OCI-LY3 (cell line): Measurements from ENCODE around the gene GFRA1.

Source experiments
- H2AFZ ChIP-seq: fragments of 200-600, 300-600 bp; shearing (Covaris generic); 2 replicates; pipeline ENCODE4 v1.6.0; 2014; ENCODE audit warnings: antibody characterized with exemption, low read depth, low read length
- H3K27ac ChIP-seq: fragments of 200-600, 300-600 bp; sonication (generic); 2 replicates; pipeline ENCODE4 v1.5.1; 2014; ENCODE audit warnings: mild to moderate bottlenecking, low read length, moderate library complexity, mixed read lengths
- H3K27me3 ChIP-seq: fragments of 200-600, 300-600 bp; sonication (generic); 2 replicates; pipeline ENCODE4 v1.6.1; 2014; ENCODE audit warnings: low read depth, low read length, mixed read lengths
- H3K36me3 ChIP-seq: fragments of 200-600, 300-600 bp; sonication (generic); replicated peaks from 2 replicates; pipeline ENCODE3; 2014; ENCODE audit warnings: low read depth, low read length, mixed read lengths
- H3K4me1 ChIP-seq: fragments of 300-600, 200-600 bp; sonication (generic); 2 replicates; pipeline ENCODE4 v1.6.1; 2014; ENCODE audit warnings: low read length, mixed read lengths
- H3K4me2 ChIP-seq: fragments of 200-600, 300-600 bp; sonication (generic); 2 replicates; pipeline ENCODE4 v1.6.1; 2014; ENCODE audit warnings: low read length, mixed read lengths
- H3K4me3 ChIP-seq: fragments of 300-600, 200-600 bp; sonication (generic); 2 replicates; pipeline ENCODE4 v1.5.1; 2014; ENCODE audit warnings: antibody characterized with exemption, mild to moderate bottlenecking, low read length, moderate library complexity
- H3K79me2 ChIP-seq: fragments of 300-600, 200-600 bp; shearing (Covaris generic); 2 replicates; pipeline ENCODE4 v1.6.1; 2014; ENCODE audit warnings: mild to moderate bottlenecking, low read length, mixed read lengths
- H3K9ac ChIP-seq: fragments of 300-600, 200-600 bp; shearing (Covaris generic); 2 replicates; pipeline ENCODE4 v1.6.0; 2014; ENCODE audit warnings: mild to moderate bottlenecking, low read length, moderate library complexity
- H3K9me3 ChIP-seq: fragments of 200-600, 300-600 bp; shearing (Covaris generic); 2 replicates; pipeline ENCODE4 v1.6.1; 2014; ENCODE audit warnings: low read length, mixed read lengths; ENCODE audit not compliant: insufficient read depth
- H4K20me1 ChIP-seq: fragments of 200-600, 300-600 bp; sonication (generic); 2 replicates; pipeline ENCODE4 v1.6.1; 2016; ENCODE audit warnings: low read length, mixed read lengths; ENCODE audit not compliant: insufficient read depth
- CTCF ChIP-seq: fragments of 200-600, 300-600 bp; sonication (generic); IDR thresholded peaks from 2 replicates; pipeline ENCODE4 v1.5.1; 2014; ENCODE audit warnings: antibody characterized with exemption, low read length, low read depth
- EZH2phosphoT487 ChIP-seq: fragments of 200-600 bp; shearing (Covaris generic); IDR thresholded peaks from 2 replicates; pipeline ENCODE4 v1.6.1; 2018; ENCODE audit warnings: antibody characterized with exemption, mixed run types, low read depth

GFRA1 gene

GRCh38 chr10:116311706-116312490, 38.9 kb upstream of the GFRA1 start:
- Histone ChIP-seq H3K9ac (no peak overlapping the region), H3K79me2 (no peaks in the 10 kb centered on the region), H3K4me3 (no peak overlapping the region), H3K4me2 (no peak overlapping the region), H3K36me3 (no peaks in the 10 kb centered on the region), H2AFZ (no peak overlapping the region), H3K4me1 (0 out of 2 replicates have a peak, but pooled peaks cover 6% of the 10 kb centered on the region), H3K9me3 (no peaks in the 10 kb centered on the region), H3K27me3 (no peaks in the 10 kb centered on the region), H3K27ac (no peak overlapping the region), H4K20me1 (no peaks in the 10 kb centered on the region)
- TF ChIP-seq EZH2phosphoT487 (no peak), CTCF (no peak)

- Histone ChIP-seq H3K79me2 (no peaks in the 10 kb centered on the region), H3K9me3 (no peaks in the 10 kb centered on the region), H3K9ac (no peak overlapping the region), H4K20me1 (no peaks in the 10 kb centered on the region), H3K4me2 (no peak overlapping the region), H3K27me3 (no peaks in the 10 kb centered on the region), H2AFZ (no peak overlapping the region), H3K27ac (no peak overlapping the region), H3K4me1 (no peaks in the 10 kb centered on the region), H3K36me3 (no peaks in the 10 kb centered on the region), H3K4me3 (no peak overlapping the region)
- no peak for TF ChIP-seq EZH2phosphoT487
These were observed 38.0 kb upstream of the GFRA1 start for GRCh38 chr10:116311016-116311415.

GRCh38 chr10:116307455-116307854, 34.4 kb upstream of the GFRA1 start:
- H3K36me3 ChIP-seq = no peaks in the 10 kb centered on the region
- H4K20me1 ChIP-seq = no peaks in the 10 kb centered on the region
- H3K27me3 ChIP-seq = no peaks in the 10 kb centered on the region
- no peak overlapping the region for H3K27ac ChIP-seq
- H2AFZ ChIP-seq = no peak overlapping the region
- no peaks in the 10 kb centered on the region for H3K79me2 ChIP-seq
- H3K4me1 ChIP-seq = no peaks in the 10 kb centered on the region
- no peak for TF ChIP-seq CTCF
- no peak for TF ChIP-seq EZH2phosphoT487
- H3K9ac ChIP-seq = no peak overlapping the region
- no peak overlapping the region for H3K4me2 ChIP-seq
- H3K4me3 ChIP-seq = no peak overlapping the region
- no peaks in the 10 kb centered on the region for H3K9me3 ChIP-seq

- no peaks in the 10 kb centered on the region for H3K79me2 ChIP-seq
- H3K9me3 ChIP-seq = no peaks in the 10 kb centered on the region
- H2AFZ ChIP-seq = no peak overlapping the region
- H3K27me3 ChIP-seq = no peaks in the 10 kb centered on the region
- no peaks in the 10 kb centered on the region for H4K20me1 ChIP-seq
- H3K4me1 ChIP-seq = no peaks in the 10 kb centered on the region
- H3K9ac ChIP-seq = no peak overlapping the region
- H3K4me2 ChIP-seq = no peak overlapping the region
- H3K27ac ChIP-seq = no peak overlapping the region
- no peak for TF ChIP-seq EZH2phosphoT487
- no peak for TF ChIP-seq CTCF
- no peaks in the 10 kb centered on the region for H3K36me3 ChIP-seq
- H3K4me3 ChIP-seq = no peak overlapping the region
These were observed 33.8 kb upstream of the GFRA1 start for GRCh38 chr10:116306847-116307246.
